WTC11 (cell line): Measurements from ENCODE around the gene BFSP2. TPM values are rescaled to one million over a fixed set of nuclear protein-coding genes. Genes with fewer than 3 reads are reported as not detected.

Experiments used
- ATAC-seq: fragments of 200-7000 bp; cut with Tn5 transposase; 2 replicates; pipeline ENCODE4 v1.10.0; 2021; ENCODE audit warnings: mild to moderate bottlenecking, moderate library complexity
- CTCF ChIA-PET: fragments of 300-600 bp; sonication (Branson Sonifier 250); formaldehyde crosslinking; loops from one replicate; lab custom pipeline; 2021; ENCODE audit warnings: antibody characterized with exemption; lab: Charles Lee
- POLR2A ChIA-PET: fragments of 350-600 bp; sonication (Branson Sonifier 250); formaldehyde crosslinking; loops from one replicate; lab custom pipeline; 2021; ENCODE audit warnings: antibody characterized with exemption; lab: Charles Lee
- DNase-seq: peaks from one replicate; pipeline ENCODE4 v3.0.0; 2021; ENCODE audit warnings: low spot score
- H3K27ac Mint-ChIP-seq: 2 replicates; pipeline ENCODE4 v1.8.0; 2021; ENCODE audit warnings: mixed read lengths
- H3K27me3 Mint-ChIP-seq: 2 replicates; pipeline ENCODE4 v1.8.0; 2021; ENCODE audit warnings: low read depth, mild to moderate bottlenecking, moderate library complexity, mixed read lengths
- H3K36me3 Mint-ChIP-seq: 2 replicates; pipeline ENCODE4 v1.8.0; 2021; ENCODE audit warnings: mixed read lengths
- H3K4me1 Mint-ChIP-seq: 2 replicates; pipeline ENCODE4 v1.8.0; 2022; ENCODE audit warnings: mixed read lengths
- H3K4me3 Mint-ChIP-seq: 2 replicates; pipeline ENCODE4 v1.8.0; 2021; ENCODE audit warnings: mild to moderate bottlenecking, moderate library complexity, mixed read lengths
- H3K9me3 Mint-ChIP-seq: 2 replicates; pipeline ENCODE4 v1.8.0; 2021; ENCODE audit warnings: mixed read lengths
- ETV6 ChIP-seq: sonication (generic); formaldehyde crosslinking; IDR thresholded peaks from 2 replicates; pipeline ENCODE4 v1.8.1; 2022; ENCODE audit warnings: mild to moderate bottlenecking, missing genetic modification reagents
- MYBL2 ChIP-seq: sonication (generic); formaldehyde crosslinking; IDR thresholded peaks from 2 replicates; pipeline ENCODE4 v1.8.1; 2023; ENCODE audit warnings: mild to moderate bottlenecking, moderate library complexity, missing genetic modification reagents
- NFE2L1 ChIP-seq: sonication (generic); formaldehyde crosslinking; IDR thresholded peaks from 2 replicates; pipeline ENCODE4 v1.8.1; 2023; ENCODE audit warnings: missing genetic modification reagents
- TEAD1 ChIP-seq: sonication (generic); formaldehyde crosslinking; IDR thresholded peaks from 2 replicates; pipeline ENCODE4 v1.8.0; 2022; ENCODE audit warnings: mild to moderate bottlenecking, missing genetic modification reagents
- TP53 ChIP-seq: sonication (generic); formaldehyde crosslinking; IDR thresholded peaks from 2 replicates; pipeline ENCODE4 v1.8.1; 2023; ENCODE audit warnings: mild to moderate bottlenecking, missing genetic modification reagents
- ZNF232 ChIP-seq: sonication (generic); formaldehyde crosslinking; IDR thresholded peaks from 2 replicates; pipeline ENCODE4 v1.8.0; 2022; ENCODE audit warnings: mild to moderate bottlenecking, missing genetic modification reagents
- total RNA-seq: library from RNA; stranded (reverse); gene quantifications from 3 replicates; pipeline ENCODE4 v1.2.3, GENCODE V29; 2021
- TF ChIP-seq, protein P1 (sequence below): sonication (generic); formaldehyde crosslinking; IDR thresholded peaks from 2 replicates; pipeline ENCODE4 v1.8.0; 2023; ENCODE audit warnings: mild to moderate bottlenecking, missing genetic modification reagents
- TF ChIP-seq, protein P2 (sequence below): sonication (generic); formaldehyde crosslinking; IDR thresholded peaks from 2 replicates; pipeline ENCODE4 v1.8.1; 2023; ENCODE audit warnings: mild to moderate bottlenecking, moderate library complexity, missing genetic modification reagents
- TF ChIP-seq, protein P3 (sequence below): fragments of 250-450 bp; sonication (Bioruptor Pico); IDR thresholded peaks from 2 replicates; pipeline ENCODE4 v1.9.0; 2021; ENCODE audit warnings: moderate library complexity, mild to moderate bottlenecking, inconsistent platforms, borderline replicate concordance
- TF ChIP-seq, protein P4 (sequence below): sonication (generic); formaldehyde crosslinking; IDR thresholded peaks from 2 replicates; pipeline ENCODE4 v1.8.0; 2023; ENCODE audit warnings: missing genetic modification reagents, mild to moderate bottlenecking, borderline replicate concordance
- TF ChIP-seq, protein P5 (sequence below): fragments of 250-450 bp; sonication (Bioruptor Pico); IDR thresholded peaks from 2 replicates; pipeline ENCODE4 v1.9.0; 2021; ENCODE audit warnings: mild to moderate bottlenecking
- TF ChIP-seq, protein P6 (sequence below): fragments of 250-450 bp; sonication (Bioruptor Pico); IDR thresholded peaks from 2 replicates; pipeline ENCODE4 v1.9.0; 2021; ENCODE audit warnings: mild to moderate bottlenecking
- TF ChIP-seq, protein P7 (sequence below): sonication (generic); formaldehyde crosslinking; IDR thresholded peaks from 2 replicates; pipeline ENCODE4 v1.8.0; 2022; ENCODE audit warnings: mild to moderate bottlenecking, missing genetic modification reagents
- TF ChIP-seq, protein P8 (sequence below): sonication (generic); formaldehyde crosslinking; IDR thresholded peaks from 2 replicates; pipeline ENCODE4 v1.8.1; 2023; ENCODE audit warnings: mild to moderate bottlenecking, missing genetic modification reagents, borderline replicate concordance

BFSP2 gene
- total RNA-seq, 1 experiment from 2014 or later = not detected

DNA sequence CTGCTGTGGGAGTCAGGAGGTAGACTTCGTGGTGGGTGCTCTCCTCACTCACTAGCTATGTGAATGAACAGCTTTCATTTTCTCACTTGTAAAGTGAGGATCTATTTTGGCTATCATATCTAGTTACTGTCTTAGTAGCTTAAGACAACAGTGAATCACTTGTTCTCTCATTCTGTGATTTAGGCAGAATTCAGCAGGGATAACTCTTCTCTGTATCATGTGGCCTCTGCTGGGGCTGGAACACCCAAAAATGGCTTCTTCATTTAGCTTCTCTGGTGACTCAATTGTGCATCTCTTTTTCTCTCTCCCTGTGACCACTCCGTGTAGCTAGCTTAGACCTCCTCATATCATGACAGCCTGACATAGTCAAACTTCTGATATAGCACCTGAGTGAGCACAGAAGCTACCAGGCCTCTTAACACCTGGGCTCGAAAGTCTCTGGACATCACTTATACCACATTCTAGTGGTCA is 68.4 kb downstream of the BFSP2 start:
- peaks cover 17% of the 10 kb centered on the region for H3K27me3 Mint-ChIP-seq
- H3K4me1 Mint-ChIP-seq = peaks cover 17% of the 10 kb centered on the region
- DNase-seq (no peak), ATAC-seq (no peak)
- H3K27ac Mint-ChIP-seq = no peak overlapping the region
- ChIA-PET CTCF (interaction anchor here (1.2 to 2.0 kb wide), 3 partner anchors 11 to 110 kb away, joined by 3 to 7 read pairs (median 5); partner anchors contain the start of gene CDV3), POLR2A (no interaction called here)
- no peak overlapping the region for H3K4me3 Mint-ChIP-seq
- no peaks in the 10 kb centered on the region for H3K36me3 Mint-ChIP-seq
- no peaks in the 10 kb centered on the region for H3K9me3 Mint-ChIP-seq
- TF ChIP-seq, protein P1, sequence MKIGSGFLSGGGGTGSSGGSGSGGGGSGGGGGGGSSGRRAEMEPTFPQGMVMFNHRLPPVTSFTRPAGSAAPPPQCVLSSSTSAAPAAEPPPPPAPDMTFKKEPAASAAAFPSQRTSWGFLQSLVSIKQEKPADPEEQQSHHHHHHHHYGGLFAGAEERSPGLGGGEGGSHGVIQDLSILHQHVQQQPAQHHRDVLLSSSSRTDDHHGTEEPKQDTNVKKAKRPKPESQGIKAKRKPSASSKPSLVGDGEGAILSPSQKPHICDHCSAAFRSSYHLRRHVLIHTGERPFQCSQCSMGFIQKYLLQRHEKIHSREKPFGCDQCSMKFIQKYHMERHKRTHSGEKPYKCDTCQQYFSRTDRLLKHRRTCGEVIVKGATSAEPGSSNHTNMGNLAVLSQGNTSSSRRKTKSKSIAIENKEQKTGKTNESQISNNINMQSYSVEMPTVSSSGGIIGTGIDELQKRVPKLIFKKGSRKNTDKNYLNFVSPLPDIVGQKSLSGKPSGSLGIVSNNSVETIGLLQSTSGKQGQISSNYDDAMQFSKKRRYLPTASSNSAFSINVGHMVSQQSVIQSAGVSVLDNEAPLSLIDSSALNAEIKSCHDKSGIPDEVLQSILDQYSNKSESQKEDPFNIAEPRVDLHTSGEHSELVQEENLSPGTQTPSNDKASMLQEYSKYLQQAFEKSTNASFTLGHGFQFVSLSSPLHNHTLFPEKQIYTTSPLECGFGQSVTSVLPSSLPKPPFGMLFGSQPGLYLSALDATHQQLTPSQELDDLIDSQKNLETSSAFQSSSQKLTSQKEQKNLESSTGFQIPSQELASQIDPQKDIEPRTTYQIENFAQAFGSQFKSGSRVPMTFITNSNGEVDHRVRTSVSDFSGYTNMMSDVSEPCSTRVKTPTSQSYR = no peak
- TF ChIP-seq ETV6 (no peak), MYBL2 (CRISPR knock-in tag) (no peak)
- TF ChIP-seq, protein P2, sequence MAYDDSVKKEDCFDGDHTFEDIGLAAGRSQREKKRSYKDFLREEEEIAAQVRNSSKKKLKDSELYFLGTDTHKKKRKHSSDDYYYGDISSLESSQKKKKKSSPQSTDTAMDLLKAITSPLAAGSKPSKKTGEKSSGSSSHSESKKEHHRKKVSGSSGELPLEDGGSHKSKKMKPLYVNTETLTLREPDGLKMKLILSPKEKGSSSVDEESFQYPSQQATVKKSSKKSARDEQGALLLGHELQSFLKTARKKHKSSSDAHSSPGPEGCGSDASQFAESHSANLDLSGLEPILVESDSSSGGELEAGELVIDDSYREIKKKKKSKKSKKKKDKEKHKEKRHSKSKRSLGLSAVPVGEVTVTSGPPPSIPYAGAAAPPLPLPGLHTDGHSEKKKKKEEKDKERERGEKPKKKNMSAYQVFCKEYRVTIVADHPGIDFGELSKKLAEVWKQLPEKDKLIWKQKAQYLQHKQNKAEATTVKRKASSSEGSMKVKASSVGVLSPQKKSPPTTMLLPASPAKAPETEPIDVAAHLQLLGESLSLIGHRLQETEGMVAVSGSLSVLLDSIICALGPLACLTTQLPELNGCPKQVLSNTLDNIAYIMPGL = no peak
- TF ChIP-seq, protein P3, sequence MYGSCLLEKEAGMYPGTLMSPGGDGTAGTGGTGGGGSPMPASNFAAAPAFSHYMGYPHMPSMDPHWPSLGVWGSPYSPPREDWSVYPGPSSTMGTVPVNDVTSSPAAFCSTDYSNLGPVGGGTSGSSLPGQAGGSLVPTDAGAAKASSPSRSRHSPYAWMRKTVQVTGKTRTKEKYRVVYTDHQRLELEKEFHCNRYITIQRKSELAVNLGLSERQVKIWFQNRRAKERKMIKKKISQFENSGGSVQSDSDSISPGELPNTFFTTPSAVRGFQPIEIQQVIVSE (CRISPR knock-in tag) = no peak
- TF ChIP-seq, protein P4, sequence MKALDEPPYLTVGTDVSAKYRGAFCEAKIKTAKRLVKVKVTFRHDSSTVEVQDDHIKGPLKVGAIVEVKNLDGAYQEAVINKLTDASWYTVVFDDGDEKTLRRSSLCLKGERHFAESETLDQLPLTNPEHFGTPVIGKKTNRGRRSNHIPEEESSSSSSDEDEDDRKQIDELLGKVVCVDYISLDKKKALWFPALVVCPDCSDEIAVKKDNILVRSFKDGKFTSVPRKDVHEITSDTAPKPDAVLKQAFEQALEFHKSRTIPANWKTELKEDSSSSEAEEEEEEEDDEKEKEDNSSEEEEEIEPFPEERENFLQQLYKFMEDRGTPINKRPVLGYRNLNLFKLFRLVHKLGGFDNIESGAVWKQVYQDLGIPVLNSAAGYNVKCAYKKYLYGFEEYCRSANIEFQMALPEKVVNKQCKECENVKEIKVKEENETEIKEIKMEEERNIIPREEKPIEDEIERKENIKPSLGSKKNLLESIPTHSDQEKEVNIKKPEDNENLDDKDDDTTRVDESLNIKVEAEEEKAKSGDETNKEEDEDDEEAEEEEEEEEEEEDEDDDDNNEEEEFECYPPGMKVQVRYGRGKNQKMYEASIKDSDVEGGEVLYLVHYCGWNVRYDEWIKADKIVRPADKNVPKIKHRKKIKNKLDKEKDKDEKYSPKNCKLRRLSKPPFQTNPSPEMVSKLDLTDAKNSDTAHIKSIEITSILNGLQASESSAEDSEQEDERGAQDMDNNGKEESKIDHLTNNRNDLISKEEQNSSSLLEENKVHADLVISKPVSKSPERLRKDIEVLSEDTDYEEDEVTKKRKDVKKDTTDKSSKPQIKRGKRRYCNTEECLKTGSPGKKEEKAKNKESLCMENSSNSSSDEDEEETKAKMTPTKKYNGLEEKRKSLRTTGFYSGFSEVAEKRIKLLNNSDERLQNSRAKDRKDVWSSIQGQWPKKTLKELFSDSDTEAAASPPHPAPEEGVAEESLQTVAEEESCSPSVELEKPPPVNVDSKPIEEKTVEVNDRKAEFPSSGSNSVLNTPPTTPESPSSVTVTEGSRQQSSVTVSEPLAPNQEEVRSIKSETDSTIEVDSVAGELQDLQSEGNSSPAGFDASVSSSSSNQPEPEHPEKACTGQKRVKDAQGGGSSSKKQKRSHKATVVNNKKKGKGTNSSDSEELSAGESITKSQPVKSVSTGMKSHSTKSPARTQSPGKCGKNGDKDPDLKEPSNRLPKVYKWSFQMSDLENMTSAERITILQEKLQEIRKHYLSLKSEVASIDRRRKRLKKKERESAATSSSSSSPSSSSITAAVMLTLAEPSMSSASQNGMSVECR = no peak
- TF ChIP-seq, protein P5, sequence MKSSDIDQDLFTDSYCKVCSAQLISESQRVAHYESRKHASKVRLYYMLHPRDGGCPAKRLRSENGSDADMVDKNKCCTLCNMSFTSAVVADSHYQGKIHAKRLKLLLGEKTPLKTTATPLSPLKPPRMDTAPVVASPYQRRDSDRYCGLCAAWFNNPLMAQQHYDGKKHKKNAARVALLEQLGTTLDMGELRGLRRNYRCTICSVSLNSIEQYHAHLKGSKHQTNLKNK (CRISPR knock-in tag) = no peak
- TF ChIP-seq, protein P6, sequence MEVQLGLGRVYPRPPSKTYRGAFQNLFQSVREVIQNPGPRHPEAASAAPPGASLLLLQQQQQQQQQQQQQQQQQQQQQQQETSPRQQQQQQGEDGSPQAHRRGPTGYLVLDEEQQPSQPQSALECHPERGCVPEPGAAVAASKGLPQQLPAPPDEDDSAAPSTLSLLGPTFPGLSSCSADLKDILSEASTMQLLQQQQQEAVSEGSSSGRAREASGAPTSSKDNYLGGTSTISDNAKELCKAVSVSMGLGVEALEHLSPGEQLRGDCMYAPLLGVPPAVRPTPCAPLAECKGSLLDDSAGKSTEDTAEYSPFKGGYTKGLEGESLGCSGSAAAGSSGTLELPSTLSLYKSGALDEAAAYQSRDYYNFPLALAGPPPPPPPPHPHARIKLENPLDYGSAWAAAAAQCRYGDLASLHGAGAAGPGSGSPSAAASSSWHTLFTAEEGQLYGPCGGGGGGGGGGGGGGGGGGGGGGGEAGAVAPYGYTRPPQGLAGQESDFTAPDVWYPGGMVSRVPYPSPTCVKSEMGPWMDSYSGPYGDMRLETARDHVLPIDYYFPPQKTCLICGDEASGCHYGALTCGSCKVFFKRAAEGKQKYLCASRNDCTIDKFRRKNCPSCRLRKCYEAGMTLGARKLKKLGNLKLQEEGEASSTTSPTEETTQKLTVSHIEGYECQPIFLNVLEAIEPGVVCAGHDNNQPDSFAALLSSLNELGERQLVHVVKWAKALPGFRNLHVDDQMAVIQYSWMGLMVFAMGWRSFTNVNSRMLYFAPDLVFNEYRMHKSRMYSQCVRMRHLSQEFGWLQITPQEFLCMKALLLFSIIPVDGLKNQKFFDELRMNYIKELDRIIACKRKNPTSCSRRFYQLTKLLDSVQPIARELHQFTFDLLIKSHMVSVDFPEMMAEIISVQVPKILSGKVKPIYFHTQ (CRISPR knock-in tag) = no peak

DNA sequence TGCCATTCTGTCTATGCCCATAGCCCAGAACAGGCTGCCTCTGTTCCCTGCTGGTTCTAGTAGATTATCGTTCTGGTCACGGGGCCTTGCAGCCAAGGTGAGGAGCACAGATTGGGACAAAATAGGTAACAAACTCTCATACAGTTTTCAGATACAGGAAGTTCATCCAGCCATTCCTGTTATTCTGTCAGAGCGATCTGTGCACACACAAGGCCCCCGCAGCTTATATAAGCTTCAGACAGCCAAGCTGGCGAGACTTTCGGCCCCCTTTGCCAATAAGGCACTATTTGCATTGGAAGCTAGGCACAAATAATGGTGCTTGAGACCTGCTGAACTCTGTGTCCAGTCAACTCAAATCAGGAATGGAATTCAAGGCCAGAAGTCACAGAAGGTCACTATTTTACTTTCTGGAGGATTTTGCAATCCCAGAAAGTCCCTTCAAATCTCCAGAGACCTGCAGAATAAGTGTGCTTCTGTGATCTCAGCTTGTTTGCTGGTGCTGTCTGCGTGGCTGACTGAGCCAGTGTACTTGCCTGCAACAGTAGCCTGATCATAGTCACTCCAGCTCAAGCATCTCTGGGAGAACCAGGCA is 69.4 kb downstream of the BFSP2 start:
- Mint-ChIP-seq H3K36me3 (no peaks in the 10 kb centered on the region), H3K4me3 (no peak overlapping the region), H3K27me3 (peaks cover 17% of the 10 kb centered on the region), H3K27ac (no peak overlapping the region), H3K4me1 (peaks cover 21% of the 10 kb centered on the region), H3K9me3 (no peaks in the 10 kb centered on the region)
- DNase-seq (no peak), ATAC-seq (no peak)
- POLR2A ChIA-PET = no interaction called here
- CTCF ChIA-PET = interaction anchor here (1.2 kb wide), 1 partner anchor 810 kb away, joined by 3 read pairs; no protein-coding TSS in a partner anchor
- TF ChIP-seq ZNF232 (CRISPR knock-in tag) = no peak
- no peak for TF ChIP-seq TEAD1 (CRISPR knock-in tag)
- TF ChIP-seq, protein P3 (CRISPR knock-in tag) = no peak
- TF ChIP-seq, protein P7, sequence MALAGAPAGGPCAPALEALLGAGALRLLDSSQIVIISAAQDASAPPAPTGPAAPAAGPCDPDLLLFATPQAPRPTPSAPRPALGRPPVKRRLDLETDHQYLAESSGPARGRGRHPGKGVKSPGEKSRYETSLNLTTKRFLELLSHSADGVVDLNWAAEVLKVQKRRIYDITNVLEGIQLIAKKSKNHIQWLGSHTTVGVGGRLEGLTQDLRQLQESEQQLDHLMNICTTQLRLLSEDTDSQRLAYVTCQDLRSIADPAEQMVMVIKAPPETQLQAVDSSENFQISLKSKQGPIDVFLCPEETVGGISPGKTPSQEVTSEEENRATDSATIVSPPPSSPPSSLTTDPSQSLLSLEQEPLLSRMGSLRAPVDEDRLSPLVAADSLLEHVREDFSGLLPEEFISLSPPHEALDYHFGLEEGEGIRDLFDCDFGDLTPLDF (CRISPR knock-in tag) = no peak
- no peak for TF ChIP-seq TP53 (CRISPR knock-in tag)
- no peak for TF ChIP-seq NFE2L1
- TF ChIP-seq, protein P8, sequence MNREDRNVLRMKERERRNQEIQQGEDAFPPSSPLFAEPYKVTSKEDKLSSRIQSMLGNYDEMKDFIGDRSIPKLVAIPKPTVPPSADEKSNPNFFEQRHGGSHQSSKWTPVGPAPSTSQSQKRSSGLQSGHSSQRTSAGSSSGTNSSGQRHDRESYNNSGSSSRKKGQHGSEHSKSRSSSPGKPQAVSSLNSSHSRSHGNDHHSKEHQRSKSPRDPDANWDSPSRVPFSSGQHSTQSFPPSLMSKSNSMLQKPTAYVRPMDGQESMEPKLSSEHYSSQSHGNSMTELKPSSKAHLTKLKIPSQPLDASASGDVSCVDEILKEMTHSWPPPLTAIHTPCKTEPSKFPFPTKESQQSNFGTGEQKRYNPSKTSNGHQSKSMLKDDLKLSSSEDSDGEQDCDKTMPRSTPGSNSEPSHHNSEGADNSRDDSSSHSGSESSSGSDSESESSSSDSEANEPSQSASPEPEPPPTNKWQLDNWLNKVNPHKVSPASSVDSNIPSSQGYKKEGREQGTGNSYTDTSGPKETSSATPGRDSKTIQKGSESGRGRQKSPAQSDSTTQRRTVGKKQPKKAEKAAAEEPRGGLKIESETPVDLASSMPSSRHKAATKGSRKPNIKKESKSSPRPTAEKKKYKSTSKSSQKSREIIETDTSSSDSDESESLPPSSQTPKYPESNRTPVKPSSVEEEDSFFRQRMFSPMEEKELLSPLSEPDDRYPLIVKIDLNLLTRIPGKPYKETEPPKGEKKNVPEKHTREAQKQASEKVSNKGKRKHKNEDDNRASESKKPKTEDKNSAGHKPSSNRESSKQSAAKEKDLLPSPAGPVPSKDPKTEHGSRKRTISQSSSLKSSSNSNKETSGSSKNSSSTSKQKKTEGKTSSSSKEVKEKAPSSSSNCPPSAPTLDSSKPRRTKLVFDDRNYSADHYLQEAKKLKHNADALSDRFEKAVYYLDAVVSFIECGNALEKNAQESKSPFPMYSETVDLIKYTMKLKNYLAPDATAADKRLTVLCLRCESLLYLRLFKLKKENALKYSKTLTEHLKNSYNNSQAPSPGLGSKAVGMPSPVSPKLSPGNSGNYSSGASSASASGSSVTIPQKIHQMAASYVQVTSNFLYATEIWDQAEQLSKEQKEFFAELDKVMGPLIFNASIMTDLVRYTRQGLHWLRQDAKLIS = no peak
